Astrocyte (in vitro differentiated cells and primary cell): ENCODE measurements around the gene VPS72. TPM values are rescaled to one million over a fixed set of nuclear protein-coding genes. Genes with fewer than 3 reads are reported as not detected.

Experiments
- DNase-seq: peaks from one replicate; pipeline ENCODE4 v3.0.0-alpha.2; 2010; ENCODE audit warnings: low read depth
- FAIRE-seq: peaks from 2 replicates; lab custom pipeline; 2011; peaks lifted over from hg19 to GRCh38; lab: Jason Lieb, UNC
- H2AFZ ChIP-seq: 2 replicates; pipeline ENCODE4 v1.6.0; 2012; ENCODE audit warnings: low read depth, low read length, inconsistent platforms
- H3K27ac ChIP-seq: 2 replicates; pipeline ENCODE4 v1.5.1; 2011; ENCODE audit warnings: low read depth, low read length, inconsistent platforms
- H3K27me3 ChIP-seq: 2 replicates; pipeline ENCODE4 v1.6.0; 2011; ENCODE audit warnings: low read length, inconsistent platforms; ENCODE audit not compliant: insufficient read depth
- H3K36me3 ChIP-seq: 2 replicates; pipeline ENCODE4 v1.5.1; 2011; ENCODE audit warnings: low read length, inconsistent platforms; ENCODE audit not compliant: insufficient read depth
- H3K4me1 ChIP-seq: 2 replicates; pipeline ENCODE4 v1.5.1; 2011; ENCODE audit warnings: low read length, inconsistent platforms; ENCODE audit not compliant: insufficient read depth
- H3K4me2 ChIP-seq: 2 replicates; pipeline ENCODE4 v1.6.0; 2012; ENCODE audit warnings: low read length, inconsistent platforms
- H3K4me3 ChIP-seq: 2 replicates; pipeline ENCODE4 v1.5.1; 2011; ENCODE audit warnings: low read depth, mild to moderate bottlenecking, low read length, inconsistent platforms; ENCODE audit not compliant: insufficient read depth
- H3K79me2 ChIP-seq: 2 replicates; pipeline ENCODE4 v1.6.0; 2012; ENCODE audit warnings: mild to moderate bottlenecking, low read length, inconsistent platforms; ENCODE audit not compliant: insufficient read depth
- H3K9ac ChIP-seq: 2 replicates; pipeline ENCODE4 v1.6.0; 2012; ENCODE audit warnings: mild to moderate bottlenecking, low read length, inconsistent platforms
- H3K9me3 ChIP-seq: 2 replicates; pipeline ENCODE4 v1.5.1; 2012; ENCODE audit warnings: low read depth, mild to moderate bottlenecking, low read length, inconsistent platforms; ENCODE audit not compliant: insufficient read depth
- H4K20me1 ChIP-seq: 2 replicates; pipeline ENCODE4 v1.6.0; 2012; ENCODE audit warnings: low read length, inconsistent platforms; ENCODE audit not compliant: insufficient read depth
- H3K27ac Mint-ChIP-seq: one replicate; pipeline ENCODE4 v1.8.0; 2021; ENCODE audit warnings: mild to moderate bottlenecking, mixed read lengths; ENCODE audit not compliant: unreplicated experiment
- H3K27me3 Mint-ChIP-seq: one replicate; pipeline ENCODE4 v1.8.0; 2021; ENCODE audit warnings: low read depth, mixed read lengths; ENCODE audit not compliant: unreplicated experiment
- H3K36me3 Mint-ChIP-seq: one replicate; pipeline ENCODE4 v1.8.0; 2021; ENCODE audit warnings: low read depth, mixed read lengths; ENCODE audit not compliant: unreplicated experiment
- H3K4me1 Mint-ChIP-seq: one replicate; pipeline ENCODE4 v1.8.0; 2021; ENCODE audit warnings: low read depth, mixed read lengths; ENCODE audit not compliant: unreplicated experiment
- H3K4me3 Mint-ChIP-seq: one replicate; pipeline ENCODE4 v1.8.0; 2021; ENCODE audit warnings: mild to moderate bottlenecking, moderate library complexity, mixed read lengths; ENCODE audit not compliant: unreplicated experiment
- H3K9me3 Mint-ChIP-seq: one replicate; pipeline ENCODE4 v1.8.0; 2021; ENCODE audit warnings: mild to moderate bottlenecking, mixed read lengths; ENCODE audit not compliant: unreplicated experiment
- CTCF ChIP-seq: IDR thresholded peaks from 2 replicates; pipeline ENCODE4 v1.5.1; 2011; ENCODE audit warnings: low read depth, mild to moderate bottlenecking, inconsistent platforms, low read length, moderate library complexity; ENCODE audit not compliant: insufficient read depth
- EZH2 ChIP-seq: IDR thresholded peaks from 2 replicates; pipeline ENCODE4 v1.6.1; 2012; ENCODE audit warnings: mild to moderate bottlenecking, low read length, inconsistent platforms; ENCODE audit not compliant: insufficient read depth
- total RNA-seq: library from RNA; stranded (reverse); gene quantifications from 2 replicates; pipeline ENCODE4 v1.2.1, GENCODE V29; 2021

VPS72 gene
- total RNA-seq, 1 donor from 2014 or later: 59.0 TPM

GRCh38 chr1:151143986-151144385 is 46.0 kb downstream of the VPS72 start:
- peak overlapping the region; percentile 40 for H3K4me3 Mint-ChIP-seq
- H3K9me3 Mint-ChIP-seq: no peaks in the 10 kb centered on the region
- H3K27ac ChIP-seq: no peak overlapping the region
- peaks cover 14% of the 10 kb centered on the region for H3K4me1 ChIP-seq
- H3K27me3 ChIP-seq: peaks cover 2% of the 10 kb centered on the region
- no peaks in the 10 kb centered on the region for H3K9me3 ChIP-seq
- no peak overlapping the region for H3K9ac ChIP-seq
- no peak overlapping the region for H3K4me3 ChIP-seq
- FAIRE-seq (no peak), DNase-seq (no peak)
- no peaks in the 10 kb centered on the region for H3K79me2 ChIP-seq
- no peaks in the 10 kb centered on the region for H3K36me3 ChIP-seq
- H3K27me3 Mint-ChIP-seq: peaks cover 26% of the 10 kb centered on the region
- H3K4me2 ChIP-seq: no peak overlapping the region
- TF ChIP-seq EZH2: no peak
- TF ChIP-seq CTCF: no peak
- peaks cover 8% of the 10 kb centered on the region for H3K36me3 Mint-ChIP-seq
- no peak overlapping the region for H2AFZ ChIP-seq
- no peak overlapping the region for H3K27ac Mint-ChIP-seq
- peaks cover 12% of the 10 kb centered on the region for H4K20me1 ChIP-seq
- peaks cover 16% of the 10 kb centered on the region for H3K4me1 Mint-ChIP-seq

- DNase-seq (no peak), FAIRE-seq (no peak)
- H3K4me1 Mint-ChIP-seq: peaks cover 16% of the 10 kb centered on the region
- Histone ChIP-seq H3K4me2 (no peak overlapping the region), H4K20me1 (peaks cover 12% of the 10 kb centered on the region), H3K9ac (no peak overlapping the region), H3K36me3 (no peaks in the 10 kb centered on the region), H3K9me3 (no peaks in the 10 kb centered on the region), H3K79me2 (no peaks in the 10 kb centered on the region), H3K27me3 (peaks cover 2% of the 10 kb centered on the region), H3K27ac (no peak overlapping the region), H3K4me3 (no peak overlapping the region), H2AFZ (no peak overlapping the region), H3K4me1 (peaks cover 14% of the 10 kb centered on the region)
- H3K27me3 Mint-ChIP-seq: peaks cover 26% of the 10 kb centered on the region
- no peak overlapping the region for H3K4me3 Mint-ChIP-seq
- peak overlapping the region; percentile 12 for H3K27ac Mint-ChIP-seq
- no peaks in the 10 kb centered on the region for H3K9me3 Mint-ChIP-seq
- TF ChIP-seq CTCF (no peak), EZH2 (no peak)
- peaks cover 10% of the 10 kb centered on the region for H3K36me3 Mint-ChIP-seq
Measured at GRCh38 chr1:151143057-151143435, 47.0 kb downstream of the VPS72 start.

GRCh38 chr1:151142411-151143056 is 47.5 kb downstream of the VPS72 start:
- Histone ChIP-seq H3K9me3 (no peaks in the 10 kb centered on the region), H3K9ac (no peak overlapping the region), H4K20me1 (peaks cover 12% of the 10 kb centered on the region), H2AFZ (no peak overlapping the region), H3K36me3 (no peaks in the 10 kb centered on the region), H3K4me2 (no peak overlapping the region), H3K4me1 (peaks cover 14% of the 10 kb centered on the region), H3K79me2 (no peaks in the 10 kb centered on the region), H3K27ac (no peak overlapping the region), H3K4me3 (no peak overlapping the region), H3K27me3 (peaks cover 2% of the 10 kb centered on the region)
- Mint-ChIP-seq H3K27me3 (peaks cover 26% of the 10 kb centered on the region), H3K4me1 (peaks cover 13% of the 10 kb centered on the region), H3K9me3 (no peaks in the 10 kb centered on the region), H3K36me3 (peaks cover 13% of the 10 kb centered on the region), H3K4me3 (no peak overlapping the region), H3K27ac (peak overlapping the region; percentile 12)
- TF ChIP-seq EZH2 (no peak), CTCF (no peak)
- no peak for DNase-seq
- FAIRE-seq: no peak
